Chondrocyte (in vitro differentiated cells): ENCODE measurements around the gene NAALADL2. TPM values are rescaled to one million over a fixed set of nuclear protein-coding genes. Genes with fewer than 3 reads are reported as not detected.
"Not testable (repeated sequence)": the region's sequence is repeated elsewhere in the genome, so short reads cannot be mapped to it uniquely, and the experiment has no call there.

ENCODE experiments used
- DNase-seq: peaks from one replicate; pipeline ENCODE4 v3.0.0; 2021; ENCODE audit warnings: mixed read lengths, low spot score
- H3K27ac Mint-ChIP-seq: one replicate; pipeline ENCODE4 v1.8.0; 2021; ENCODE audit warnings: mild to moderate bottlenecking, moderate library complexity, mixed read lengths; ENCODE audit not compliant: unreplicated experiment
- H3K27me3 Mint-ChIP-seq: 2 replicates; pipeline ENCODE4 v1.8.0; 2021; ENCODE audit warnings: low read depth, mixed read lengths
- H3K36me3 Mint-ChIP-seq: 2 replicates; pipeline ENCODE4 v1.8.0; 2021; ENCODE audit warnings: low read depth, mixed read lengths
- H3K4me1 Mint-ChIP-seq: 2 replicates; pipeline ENCODE4 v1.8.0; 2021; ENCODE audit warnings: low read depth, mild to moderate bottlenecking, mixed read lengths
- H3K4me3 Mint-ChIP-seq: one replicate; pipeline ENCODE4 v1.8.0; 2021; ENCODE audit warnings: mild to moderate bottlenecking, moderate library complexity, mixed read lengths; ENCODE audit not compliant: unreplicated experiment
- H3K9me3 Mint-ChIP-seq: 2 replicates; pipeline ENCODE4 v1.8.0; 2021; ENCODE audit warnings: low read depth, mixed read lengths
- CTCF ChIP-seq: fragments of 200-600 bp; sonication (generic); IDR thresholded peaks from 2 replicates; pipeline ENCODE4 v1.5.0; 2021; ENCODE audit warnings: antibody characterized with exemption, mild to moderate bottlenecking, moderate library complexity
- total RNA-seq: library from RNA; stranded (reverse); gene quantifications from 3 replicates; pipeline ENCODE4 v1.2.1, GENCODE V29; 2021

Gene NAALADL2
- total RNA-seq, 1 donor from 2014 or later, result 8.0 TPM

GRCh38 chr3:175447521-175447920 lies 588.4 kb downstream of the NAALADL2 start:
- Mint-ChIP-seq H3K4me1 (no peaks in the 10 kb centered on the region), H3K9me3 (no peaks in the 10 kb centered on the region), H3K27ac (no peak overlapping the region), H3K36me3 (no peaks in the 10 kb centered on the region), H3K27me3 (no peaks in the 10 kb centered on the region), H3K4me3 (no peak overlapping the region)
- no peak for TF ChIP-seq CTCF
- no peak for DNase-seq

- no peak for TF ChIP-seq CTCF
- Mint-ChIP-seq H3K4me3 (no peak overlapping the region), H3K9me3 (no peaks in the 10 kb centered on the region), H3K36me3 (no peaks in the 10 kb centered on the region), H3K27me3 (no peaks in the 10 kb centered on the region), H3K27ac (no peak overlapping the region), H3K4me1 (no peaks in the 10 kb centered on the region)
- DNase-seq, result no peak
Measured at GRCh38 chr3:175453361-175453760, 594.2 kb downstream of the NAALADL2 start.

- no peak for DNase-seq
- H3K9me3 Mint-ChIP-seq, result peaks cover 9% of the 10 kb centered on the region
- H3K27me3 Mint-ChIP-seq, result no peaks in the 10 kb centered on the region
- no peak overlapping the region for H3K27ac Mint-ChIP-seq
- no peaks in the 10 kb centered on the region for H3K4me1 Mint-ChIP-seq
- no peak for TF ChIP-seq CTCF
- no peaks in the 10 kb centered on the region for H3K36me3 Mint-ChIP-seq
- no peak overlapping the region for H3K4me3 Mint-ChIP-seq
Measured at GRCh38 chr3:175456466-175456865, 597.3 kb downstream of the NAALADL2 start.

- peaks cover 14% of the 10 kb centered on the region for H3K9me3 Mint-ChIP-seq
- H3K4me3 Mint-ChIP-seq, result no peak overlapping the region
Measured at GRCh38 chr3:175457301-175457700, 598.2 kb downstream of the NAALADL2 start.

GRCh38 chr3:175460849-175461399 lies 601.8 kb downstream of the NAALADL2 start:
- DNase-seq, H3K36me3 Mint-ChIP-seq, H3K4me3 Mint-ChIP-seq, H3K27ac Mint-ChIP-seq, H3K4me1 Mint-ChIP-seq, H3K27me3 Mint-ChIP-seq: not testable (repeated sequence)
- peaks cover 14% of the 10 kb centered on the region for H3K9me3 Mint-ChIP-seq

More at GRCh38 chr3:175457301-175457700, 598.2 kb downstream of the NAALADL2 start:
- no peak overlapping the region for H3K27ac Mint-ChIP-seq
- no peak for TF ChIP-seq CTCF
- no peaks in the 10 kb centered on the region for H3K4me1 Mint-ChIP-seq
- H3K36me3 Mint-ChIP-seq, result no peaks in the 10 kb centered on the region
- no peaks in the 10 kb centered on the region for H3K27me3 Mint-ChIP-seq
- no peak for DNase-seq

- H3K27me3 Mint-ChIP-seq, result no peaks in the 10 kb centered on the region
- H3K36me3 Mint-ChIP-seq, result no peaks in the 10 kb centered on the region
- no peak for TF ChIP-seq CTCF
- DNase-seq, result no peak
- H3K4me3 Mint-ChIP-seq, result no peak overlapping the region
- peaks cover 14% of the 10 kb centered on the region for H3K9me3 Mint-ChIP-seq
- H3K4me1 Mint-ChIP-seq, result no peaks in the 10 kb centered on the region
- H3K27ac Mint-ChIP-seq, result no peak overlapping the region
Measured at GRCh38 chr3:175464362-175464761, 605.2 kb downstream of the NAALADL2 start.
